Subcutaneous adipose tissue (tissue), 4 donors: Measurements from ENCODE around the gene SCGB1D1. TPM values are rescaled to one million over a fixed set of nuclear protein-coding genes. Genes with fewer than 3 reads are reported as not detected.

Source experiments
- total RNA-seq, 4 donors: library from RNA; depleted of rRNA; stranded (reverse); fragments of >200 nt; gene quantifications; one replicate each; pipeline ENCODE4 v1.1.0, GENCODE V29; 2016
- TF ChIP-seq, protein P1 (sequence below): fragments of 450-650 bp; IDR thresholded peaks from one replicate; pipeline ENCODE4 v1.5.1; 2016; ENCODE audit warnings: low read depth, mild to moderate bottlenecking, control low read depth, antibody characterized with exemption, moderate library complexity

SCGB1D1 gene
- total RNA-seq, 4 donors from 2014 or later: not detected

DNA sequence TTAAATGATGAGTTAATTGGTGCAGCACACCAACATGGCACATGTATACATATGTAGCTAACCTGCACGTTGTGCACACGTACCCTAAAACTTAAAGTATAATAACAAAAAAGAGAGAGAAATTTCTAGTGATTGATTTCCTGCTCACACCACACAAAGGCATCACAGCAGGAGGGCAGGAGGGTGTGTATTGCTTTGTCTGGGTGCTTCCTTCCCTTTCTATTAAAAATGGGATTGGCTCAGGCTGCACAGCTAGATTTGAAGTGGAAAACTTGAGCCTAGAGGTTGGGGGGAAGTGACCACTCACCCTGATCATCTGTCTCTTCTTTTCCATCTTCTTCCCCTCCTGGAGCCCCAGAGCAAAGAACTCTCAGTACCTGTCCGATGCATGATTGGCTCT is 51.1 kb downstream of the SCGB1D1 start:
- TF ChIP-seq, protein P1, sequence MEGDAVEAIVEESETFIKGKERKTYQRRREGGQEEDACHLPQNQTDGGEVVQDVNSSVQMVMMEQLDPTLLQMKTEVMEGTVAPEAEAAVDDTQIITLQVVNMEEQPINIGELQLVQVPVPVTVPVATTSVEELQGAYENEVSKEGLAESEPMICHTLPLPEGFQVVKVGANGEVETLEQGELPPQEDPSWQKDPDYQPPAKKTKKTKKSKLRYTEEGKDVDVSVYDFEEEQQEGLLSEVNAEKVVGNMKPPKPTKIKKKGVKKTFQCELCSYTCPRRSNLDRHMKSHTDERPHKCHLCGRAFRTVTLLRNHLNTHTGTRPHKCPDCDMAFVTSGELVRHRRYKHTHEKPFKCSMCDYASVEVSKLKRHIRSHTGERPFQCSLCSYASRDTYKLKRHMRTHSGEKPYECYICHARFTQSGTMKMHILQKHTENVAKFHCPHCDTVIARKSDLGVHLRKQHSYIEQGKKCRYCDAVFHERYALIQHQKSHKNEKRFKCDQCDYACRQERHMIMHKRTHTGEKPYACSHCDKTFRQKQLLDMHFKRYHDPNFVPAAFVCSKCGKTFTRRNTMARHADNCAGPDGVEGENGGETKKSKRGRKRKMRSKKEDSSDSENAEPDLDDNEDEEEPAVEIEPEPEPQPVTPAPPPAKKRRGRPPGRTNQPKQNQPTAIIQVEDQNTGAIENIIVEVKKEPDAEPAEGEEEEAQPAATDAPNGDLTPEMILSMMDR: no peak

DNA sequence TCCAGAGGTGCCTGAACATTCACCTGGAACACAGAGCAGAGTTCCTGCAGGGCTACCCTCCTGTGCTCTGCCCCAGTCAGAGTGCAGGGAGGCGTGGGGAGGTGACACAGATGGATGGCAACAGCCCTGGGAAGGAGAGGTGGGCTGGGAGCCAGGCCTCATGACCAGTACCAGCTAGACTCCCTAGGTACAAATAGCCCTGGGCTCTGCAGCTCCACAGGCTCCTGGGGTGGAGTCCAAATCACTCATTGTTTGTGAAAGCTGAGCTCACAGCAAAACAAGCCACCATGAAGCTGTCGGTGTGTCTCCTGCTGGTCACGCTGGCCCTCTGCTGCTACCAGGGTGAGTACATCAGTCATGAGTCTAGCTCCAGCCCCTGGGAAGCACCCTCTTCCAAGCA is 52.0 kb downstream of the SCGB1D1 start, which contains the start of gene SCGB1D2:
Gene SCGB1D2, plus strand, starts transcription at position 219 of the 400 bp plus-strand sequence. Its CDS starts 69 bp downstream, at position 288.
- TF ChIP-seq, protein P1: no peak

Other genes with a start within 250 kb of the SCGB1D1 start
- gene BEST1, start 239.9 kb upstream of the SCGB1D1 start, total RNA-seq: 10 to 100 TPM in 2 of 4 donors, 1 to 10 TPM in 2; 8.1 to 14.3 (median 10.1) TPM
- over 10,000 TPM in 1 of 4 donors, 1,000 to 10,000 TPM in 3; 6,293 to 12,889 (median 8,191) TPM for gene FTH1, start 222.6 kb upstream of the SCGB1D1 start, total RNA-seq
- gene INCENP, start 66.2 kb upstream of the SCGB1D1 start, total RNA-seq: 10 to 100 TPM in 3 of 4 donors, 1 to 10 TPM in 1; 8.8 to 15.0 (median 12.3) TPM
- gene SCGB2A1, start 18.5 kb downstream of the SCGB1D1 start, total RNA-seq: not detected
- not detected for gene SCGB1D2, start 52.0 kb downstream of the SCGB1D1 start, total RNA-seq
- not detected for gene SCGB2A2, start 79.9 kb downstream of the SCGB1D1 start, total RNA-seq
- gene SCGB1D4, start 108.9 kb downstream of the SCGB1D1 start, total RNA-seq: not detected
- 10 to 100 TPM in 3 of 4 donors, 1 to 10 TPM in 1; 9.6 to 32.0 (median 15.0) TPM for gene ASRGL1, start 147.2 kb downstream of the SCGB1D1 start, total RNA-seq
- not detected for gene SCGB1A1, start 228.8 kb downstream of the SCGB1D1 start, total RNA-seq